Brain pericyte (primary cell): ENCODE measurements around the gene RPL29.
A peak's percentile ranks its signal among the peaks of the same experiment; 100 is the strongest.
"Not testable (repeated sequence)": the region's sequence is repeated elsewhere in the genome, so short reads cannot be mapped to it uniquely, and the experiment has no call there.

Experiments
- DNase-seq: peaks from one replicate; pipeline ENCODE4 v3.0.0-alpha.2; 2012; ENCODE audit warnings: low read depth, low spot score

The RPL29 gene

GRCh38 chr3:51995346-51996163 is at the start of gene RPL29:
Gene RPL29 (minus strand): TSS chr3:51995895. CDS start chr3:51995461, 434 bp downstream.
- peak; percentile 78 for DNase-seq

DNA sequence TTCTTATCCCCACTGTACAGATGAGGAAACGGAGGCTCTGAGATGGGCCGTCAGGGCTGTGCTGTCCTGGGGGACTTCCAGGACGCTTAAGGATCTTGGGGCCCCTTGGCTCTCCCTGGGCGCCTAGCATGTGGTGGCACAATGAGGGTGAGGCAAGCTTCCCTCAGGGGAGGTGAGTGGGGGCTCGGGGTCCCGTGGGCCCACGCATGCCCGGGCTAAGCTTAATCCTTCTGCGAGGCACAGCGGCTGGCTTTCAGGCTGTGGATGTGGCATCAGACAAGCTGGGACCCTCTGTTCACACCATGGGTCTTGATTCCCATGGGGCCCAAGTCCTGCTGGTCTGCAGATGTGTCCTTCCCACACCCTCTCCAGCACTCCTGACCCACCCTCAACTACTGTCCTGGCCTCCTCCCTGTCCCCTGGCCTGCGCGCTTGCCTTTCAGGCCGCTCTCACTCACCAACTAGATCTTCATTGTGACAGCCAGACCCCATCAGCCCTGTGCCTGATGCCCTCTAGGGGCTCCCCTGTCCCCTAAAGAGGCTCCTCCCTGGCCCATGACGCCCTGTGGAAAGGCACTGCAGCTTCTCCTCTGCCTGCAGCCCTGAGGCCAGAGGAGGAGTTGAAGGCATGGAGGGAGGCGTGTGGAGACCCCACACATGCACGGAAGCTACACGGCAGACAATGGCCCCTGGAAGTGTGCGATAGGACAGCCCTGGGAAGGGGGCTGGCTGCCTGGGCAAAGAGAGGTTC is 49.3 kb upstream of the RPL29 start:
- DNase-seq, result no peak

GRCh38 chr3:52043750-52044149 is 48.1 kb upstream of the RPL29 start:
- DNase-seq, result no peak

- DNase-seq, result not testable (repeated sequence)
These were observed 47.3 kb upstream of the RPL29 start for GRCh38 chr3:52043039-52043438.

DNA sequence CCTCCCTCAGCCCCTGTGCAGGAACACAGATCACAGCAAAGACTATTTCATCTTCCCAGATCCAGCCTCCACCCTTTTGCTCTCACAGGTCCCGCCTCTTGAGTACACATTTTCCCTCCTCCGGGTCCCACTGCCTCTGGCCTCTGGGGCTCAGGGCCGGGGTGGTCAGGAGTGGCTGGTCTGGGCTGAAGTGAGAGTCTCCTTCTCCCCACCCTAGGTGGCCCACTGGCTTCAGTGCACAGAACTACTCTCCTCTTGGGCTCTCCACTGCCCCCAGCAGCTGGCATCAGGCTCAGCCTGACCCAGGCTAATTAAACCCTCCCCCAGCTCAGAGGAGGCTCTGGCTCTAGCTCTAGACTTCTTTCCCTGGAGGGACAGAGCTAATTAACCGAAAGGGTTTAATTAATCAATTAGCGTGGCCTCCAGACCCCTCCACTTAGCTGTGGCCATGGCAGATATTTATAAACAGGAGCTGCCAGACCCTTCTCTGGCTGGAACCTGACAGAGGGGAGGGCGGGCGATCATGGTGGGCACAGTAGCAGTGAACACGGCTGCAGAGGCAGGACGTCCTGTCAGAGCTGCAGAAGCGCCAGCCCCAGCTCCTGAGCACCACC is 45.5 kb upstream of the RPL29 start:
- no peak for DNase-seq

- DNase-seq, result no peak
These were observed 44.9 kb upstream of the RPL29 start for GRCh38 chr3:52040600-52040999.

- DNase-seq, result no peak
These were observed 44.2 kb upstream of the RPL29 start for GRCh38 chr3:52039846-52040245.

- DNase-seq, result no peak
These were observed 43.7 kb upstream of the RPL29 start for GRCh38 chr3:52039426-52039825.

DNA sequence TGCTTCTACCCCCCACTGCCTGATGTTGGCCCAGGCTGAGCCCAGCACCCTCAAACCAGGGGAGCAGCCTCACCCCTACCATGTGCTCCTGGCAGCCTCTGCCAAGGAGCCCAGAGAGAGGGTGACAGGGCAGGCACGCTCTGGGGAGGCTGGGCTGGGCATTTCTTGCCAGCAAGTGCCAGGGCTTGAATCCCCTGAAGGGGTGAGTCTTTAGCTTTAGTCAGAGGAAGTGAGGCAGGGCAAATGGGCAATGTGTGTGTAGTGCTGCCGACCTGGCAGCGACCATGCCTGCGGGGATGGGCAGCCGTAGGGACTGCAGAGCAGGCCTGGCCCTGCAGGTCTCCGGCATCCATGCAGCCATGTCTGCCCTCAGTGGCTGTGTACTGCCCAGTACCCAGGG is 42.5 kb upstream of the RPL29 start:
- no peak for DNase-seq

DNA sequence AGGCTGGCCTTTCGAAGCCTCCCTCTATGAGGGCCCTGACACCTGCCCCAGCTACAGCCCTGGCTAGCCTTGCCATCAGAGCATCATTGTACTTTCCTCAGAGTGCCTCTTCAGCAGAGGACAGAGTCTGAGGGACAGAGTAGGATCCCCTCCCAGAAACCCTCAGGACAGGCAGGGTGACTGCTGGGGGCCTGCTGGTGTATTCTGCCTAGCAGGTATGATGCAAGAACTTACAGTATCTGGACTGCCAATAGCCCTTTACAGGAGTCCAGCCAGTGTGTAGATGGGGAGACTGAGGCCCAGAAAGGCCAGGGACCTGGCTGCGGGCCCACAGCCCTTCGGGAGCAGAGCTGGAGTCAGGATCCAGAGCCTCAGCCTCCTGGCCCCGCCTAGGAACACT is 41.6 kb upstream of the RPL29 start:
- no peak for DNase-seq

DNA sequence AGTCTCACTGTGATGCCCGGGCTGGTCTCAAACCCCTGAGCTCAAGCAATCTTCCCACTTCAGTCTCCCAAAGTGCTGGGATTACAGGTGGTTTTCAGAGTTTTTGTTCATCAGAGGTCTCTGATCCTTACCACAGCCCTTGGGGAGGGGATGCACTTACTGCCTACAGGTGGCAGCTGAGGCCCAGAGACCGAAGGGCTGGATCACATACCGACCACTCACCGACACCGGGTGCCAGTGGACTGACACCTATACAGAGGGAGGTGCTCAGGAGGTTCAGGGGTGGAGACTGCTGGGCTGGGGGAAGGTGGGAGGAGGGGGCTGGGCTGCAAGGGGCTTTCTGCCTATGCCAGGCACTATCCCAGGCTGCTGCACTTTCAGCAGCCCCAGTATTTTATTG is 41.1 kb upstream of the RPL29 start:
- DNase-seq, result no peak

DNA sequence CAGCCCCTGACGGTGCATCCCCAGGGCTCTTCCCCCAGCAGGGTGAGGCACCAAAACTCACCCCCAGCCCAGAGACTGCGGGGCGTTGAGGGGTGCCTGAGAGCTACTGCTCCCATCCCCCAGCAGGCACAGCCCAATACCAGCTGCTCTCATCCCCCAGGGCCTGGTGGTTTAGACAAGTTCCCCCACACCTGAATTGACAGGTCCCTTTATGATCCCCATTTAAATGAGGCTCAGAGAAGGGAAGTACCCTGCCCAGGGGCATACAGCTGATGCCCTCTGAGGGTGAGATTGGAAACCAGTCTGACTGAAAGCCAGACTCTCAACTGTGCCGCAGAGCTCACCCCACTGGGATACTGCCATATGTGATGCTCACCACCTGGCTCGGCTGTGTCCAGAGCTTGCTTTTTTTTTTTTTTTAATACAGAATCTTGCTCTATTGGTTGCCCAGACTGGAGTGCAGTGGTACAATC is 40.6 kb upstream of the RPL29 start:
- no peak for DNase-seq

DNA sequence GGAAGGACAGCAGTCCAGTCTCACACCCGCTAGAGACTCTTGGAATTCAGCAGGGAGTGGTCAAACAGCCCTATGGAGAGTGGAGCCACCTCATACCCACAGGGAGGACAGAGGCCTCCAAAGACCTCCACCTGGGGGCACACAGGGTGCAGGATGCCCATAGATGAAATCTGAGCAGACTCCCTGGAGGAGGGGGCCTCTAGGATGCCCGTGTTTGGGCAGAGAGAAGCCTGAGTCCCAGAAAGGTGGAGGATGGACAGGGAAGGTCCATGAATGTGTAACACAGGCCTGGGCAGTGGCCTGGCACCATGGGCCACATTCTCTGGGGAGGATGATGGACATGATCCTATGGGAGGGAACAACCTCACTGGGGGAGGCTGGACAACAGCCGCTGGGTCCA is 39.0 kb upstream of the RPL29 start:
- DNase-seq, result no peak

DNA sequence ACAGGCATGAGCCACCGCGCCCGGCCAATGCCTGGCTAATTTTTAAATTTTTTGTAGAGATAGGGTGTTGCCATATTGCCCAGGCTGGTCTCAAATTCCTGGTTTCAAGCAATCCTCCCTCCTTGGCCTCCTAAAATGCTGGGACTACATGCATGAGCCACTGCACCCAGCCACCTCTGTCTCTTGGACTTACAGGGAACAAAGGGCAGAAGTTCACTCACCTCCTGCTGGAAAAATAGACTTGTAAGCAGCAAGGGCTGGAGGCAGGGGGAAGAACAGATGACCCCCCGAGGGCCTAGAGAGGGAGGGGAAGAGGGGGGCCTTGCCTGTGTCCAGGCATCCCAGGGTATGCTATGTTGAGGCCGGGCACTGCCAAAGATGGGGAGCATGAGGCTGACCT is 38.5 kb upstream of the RPL29 start:
- no peak for DNase-seq

DNA sequence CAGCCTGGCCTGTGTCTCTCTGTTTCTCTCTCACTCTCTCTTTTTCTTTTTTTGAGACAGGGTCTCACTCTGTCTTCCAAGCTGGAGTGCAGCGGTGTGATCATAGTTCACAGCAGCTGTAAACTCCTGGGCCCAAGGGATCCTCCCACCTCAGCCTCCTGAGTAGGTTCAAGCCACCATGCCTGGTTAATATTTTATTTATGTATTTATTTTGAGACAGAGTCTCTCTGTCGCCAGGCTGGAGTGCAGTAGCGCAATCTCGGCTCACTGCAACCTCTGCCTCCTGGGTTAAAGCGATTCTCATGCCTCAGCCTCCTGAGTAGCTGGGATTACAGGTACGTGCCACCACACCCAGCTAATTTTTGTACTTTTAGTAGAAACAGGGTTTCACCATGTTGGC is 38.1 kb upstream of the RPL29 start:
- DNase-seq, result not testable (repeated sequence)

GRCh38 chr3:52032702-52033408 is 37.2 kb upstream of the RPL29 start:
- DNase-seq, result no peak

DNA sequence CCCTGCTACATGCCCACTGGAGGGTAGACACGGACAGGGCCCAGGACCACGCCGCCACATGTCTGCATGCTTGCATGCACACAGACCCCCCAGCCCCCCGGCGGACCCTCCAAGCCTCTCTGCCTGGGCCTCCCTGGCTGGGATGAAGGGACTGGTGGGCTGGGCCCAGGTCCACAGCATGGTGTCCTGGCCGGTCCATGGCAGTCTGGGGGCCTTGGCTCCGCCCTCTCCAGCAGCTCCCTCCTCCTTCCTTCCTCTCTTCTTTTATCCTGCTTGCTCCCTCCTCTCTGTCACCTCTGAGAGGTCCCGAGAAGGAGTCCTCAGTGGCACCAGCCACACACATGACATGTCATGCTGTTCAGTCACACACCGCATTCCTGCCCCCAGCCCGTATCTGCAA is 36.2 kb upstream of the RPL29 start:
- DNase-seq, result no peak

DNA sequence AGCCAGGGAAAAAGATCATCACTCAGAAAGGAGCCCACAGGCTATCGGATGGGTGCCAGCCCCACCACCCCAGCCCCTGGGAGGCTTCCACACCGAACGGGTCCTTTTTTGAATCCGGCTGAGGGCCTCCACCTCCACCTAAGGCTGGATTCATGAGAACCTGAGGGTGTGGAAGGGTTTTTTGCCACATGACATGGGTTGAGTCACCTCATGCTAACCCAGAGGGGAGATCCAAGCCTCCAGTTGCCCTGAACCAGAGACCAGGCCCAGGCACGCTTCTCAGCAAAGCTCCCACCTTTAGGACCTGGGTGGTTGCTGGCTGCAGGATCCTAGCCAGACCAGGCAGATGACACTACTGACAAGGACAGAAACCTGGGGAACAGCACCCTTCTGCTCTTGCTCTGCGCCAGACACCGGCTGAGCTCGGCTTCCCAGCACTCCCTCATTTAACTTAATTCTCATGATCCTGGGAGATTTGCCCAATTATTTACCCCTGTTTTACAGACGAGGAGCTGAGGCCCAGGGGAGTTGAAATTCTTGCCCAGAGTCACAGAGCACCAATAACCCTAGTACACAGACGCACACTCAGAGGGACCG is 35.1 kb upstream of the RPL29 start:
- DNase-seq, result no peak

- no peak for DNase-seq
These were observed 33.8 kb upstream of the RPL29 start for GRCh38 chr3:52029535-52029934.

DNA sequence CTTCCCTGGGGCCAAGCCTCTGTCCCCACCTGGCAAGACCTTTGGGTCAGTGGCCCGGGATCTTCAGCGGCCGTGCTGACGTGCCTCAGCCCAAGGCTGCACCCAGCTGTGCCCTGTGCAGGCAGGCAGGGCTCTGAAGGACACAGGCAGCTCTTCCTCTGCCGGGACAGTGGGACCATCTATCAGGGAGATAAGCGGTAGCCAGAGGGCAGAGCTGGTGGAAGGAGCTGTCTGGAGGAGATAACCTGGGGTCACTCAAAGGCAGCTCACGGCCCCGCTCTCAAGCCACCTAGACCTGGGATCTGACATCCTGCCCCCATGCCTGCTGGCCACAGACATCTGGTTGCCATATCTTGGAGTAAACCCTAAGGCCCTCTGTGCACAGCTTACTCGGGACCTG is 33.4 kb upstream of the RPL29 start:
- no peak for DNase-seq

- DNase-seq, result no peak
These were observed 32.9 kb upstream of the RPL29 start for GRCh38 chr3:52028572-52028971.
